ENCODE results near the gene COL6A1. TPM values are rescaled to one million over a fixed set of nuclear protein-coding genes. Genes with fewer than 3 reads are reported as not detected.
A peak's percentile ranks its signal among the peaks of the same experiment; 100 is the strongest.

The COL6A1 gene
- total RNA-seq, 4 donors from 2014 or later, result 94.9 to 265 (median 133) TPM

GRCh38 chr21:45988366-45989347 is 7.1 kb downstream of the COL6A1 start:
- intact Hi-C loops (cut with DNase I; ENCODE audit: low total_unique reads), result no loop called here
- DNase-seq (ENCODE audit: low spot score in 2 of 2), result peak in 1 of 2 donors; percentile 75
- TF ChIP-seq CTCF (IDR thresholded peaks at IDR 0.05) (no peak), POLR2A (IDR thresholded peaks at IDR 0.05) (no peak)
- WGBS, 2 donors, result 80% methylated on average over 30 to 32 of the region's 36 CpGs
- no peak overlapping the region for H3K4me3 ChIP-seq (ENCODE audit: low read depth, poor library complexity, severe bottlenecking)

- DNase-seq (ENCODE audit: low spot score in 2 of 2), result peak in 1 of 2 donors; percentile 86
- 88 to 92% methylated on average over 31 to 32 of the region's 32 CpGs for WGBS, 2 donors
- TF ChIP-seq CTCF (IDR thresholded peaks at IDR 0.05), result no peak
- TF ChIP-seq POLR2A (IDR thresholded peaks at IDR 0.05), result no peak
- H3K4me3 ChIP-seq (ENCODE audit: low read depth, poor library complexity, severe bottlenecking), result no peak overlapping the region
- intact Hi-C loops (cut with DNase I; ENCODE audit: low total_unique reads), result no loop called here
Measured at GRCh38 chr21:45989355-45990048, 7.9 kb downstream of the COL6A1 start.

- DNase-seq (ENCODE audit: low spot score in 2 of 2), result peak in 1 of 2 donors; percentile 82
- WGBS, 2 donors, result 83 to 88% methylated on average over 27 of the region's 30 CpGs
- intact Hi-C loops (cut with DNase I; ENCODE audit: low total_unique reads), result no loop called here
- no peak overlapping the region for H3K4me3 ChIP-seq (ENCODE audit: low read depth, poor library complexity, severe bottlenecking)
- no peak for TF ChIP-seq CTCF (IDR thresholded peaks at IDR 0.05)
- no peak for TF ChIP-seq POLR2A (IDR thresholded peaks at IDR 0.05)
Measured at GRCh38 chr21:45990049-45990711, 8.6 kb downstream of the COL6A1 start.

GRCh38 chr21:45990741-45991605 is 9.4 kb downstream of the COL6A1 start:
- H3K4me3 ChIP-seq (ENCODE audit: low read depth, poor library complexity, severe bottlenecking), result no peak overlapping the region
- TF ChIP-seq CTCF (IDR thresholded peaks at IDR 0.05) (no peak), POLR2A (IDR thresholded peaks at IDR 0.05) (no peak)
- intact Hi-C loops (cut with DNase I; ENCODE audit: low total_unique reads), result no loop called here
- WGBS, 2 donors, result 85 to 86% methylated on average over 32 to 43 of the region's 45 CpGs
- peak; percentile 12 to 84 for DNase-seq (ENCODE audit: low spot score in 2 of 2)
